GM11168 (cell line): Measurements from ENCODE around the gene NUP210.
"Not testable (repeated sequence)": the region's sequence is repeated elsewhere in the genome, so short reads cannot be mapped to it uniquely, and the experiment has no call there.

ENCODE experiments used
- in situ Hi-C: fragments of 300-500 bp; cut with MboI; formaldehyde crosslinking; loops from one replicate; pipeline ENCODE4 v1.12.0; 2022; ENCODE audit warnings: low sequenced_read_pairs; ENCODE audit not compliant: unreplicated experiment

Gene NUP210

DNA sequence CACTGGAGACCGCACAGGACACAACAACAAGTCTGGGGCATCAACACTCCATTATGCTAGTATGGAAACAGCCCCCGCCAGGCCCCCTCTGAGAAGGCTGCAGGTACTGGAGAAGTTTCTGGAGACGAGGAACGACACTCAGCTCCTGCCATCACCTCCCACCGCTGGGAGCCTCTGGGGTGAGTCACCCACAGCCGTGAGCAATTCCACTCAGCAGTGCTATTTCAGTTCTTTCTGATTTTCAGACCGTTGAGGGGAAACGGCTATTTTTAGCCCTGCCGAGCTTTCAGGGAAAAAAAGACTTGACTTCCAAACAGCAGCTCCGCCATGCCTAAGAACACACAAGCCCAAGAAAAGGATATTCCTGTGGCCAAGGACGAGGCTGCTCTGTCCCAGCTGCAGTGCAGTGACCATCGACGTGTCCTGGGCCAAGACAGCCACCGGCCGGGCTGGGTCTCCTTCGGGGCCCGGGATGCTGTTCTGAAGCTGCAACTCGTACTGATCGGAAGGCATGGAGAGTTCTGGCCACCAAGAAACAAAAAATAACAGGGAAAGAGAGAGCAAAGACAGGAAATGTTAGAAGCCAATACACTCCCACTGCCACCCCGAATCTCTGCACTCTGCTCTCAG is 40.8 kb downstream of the NUP210 start:
- in situ Hi-C loops, result no loop called here

DNA sequence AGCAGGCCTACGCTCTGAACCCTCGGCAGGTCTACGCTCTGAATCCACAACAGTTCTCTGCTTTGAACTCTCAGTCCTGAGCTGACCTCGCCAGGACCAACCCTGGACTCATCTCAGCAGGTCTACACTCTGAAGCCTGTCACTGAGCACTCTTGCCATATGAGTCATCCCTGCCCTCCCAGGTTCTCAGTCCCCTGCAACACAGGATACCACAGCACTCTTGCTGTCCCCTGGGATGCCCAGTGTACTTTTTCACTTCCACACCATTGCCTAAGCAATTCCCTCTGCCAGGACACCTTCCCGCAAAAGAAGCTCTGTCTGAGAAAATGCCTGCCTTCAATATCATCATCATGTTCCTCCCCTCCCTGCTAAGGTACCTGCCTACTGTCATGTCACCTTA is 42.0 kb downstream of the NUP210 start:
- in situ Hi-C loops, result no loop called here

DNA sequence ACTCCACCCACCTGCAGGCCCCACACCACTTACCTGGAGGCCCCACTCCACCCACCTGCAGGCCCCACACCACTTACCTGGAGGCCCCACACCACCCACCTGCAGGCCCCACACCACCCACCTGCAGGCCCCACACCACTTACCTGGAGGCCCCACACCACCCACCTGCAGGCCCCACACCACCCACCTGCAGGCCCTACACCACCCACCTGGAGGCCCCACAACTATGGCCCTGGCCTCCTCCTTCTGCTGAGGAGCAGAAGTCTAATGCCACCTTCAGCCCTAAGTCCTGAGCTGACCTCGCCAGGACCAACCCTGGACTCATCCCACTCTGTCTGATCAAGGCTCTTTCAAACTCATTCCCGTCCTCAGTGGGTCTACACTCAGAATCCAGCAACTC is 42.4 kb downstream of the NUP210 start:
- in situ Hi-C loops, result not testable (repeated sequence)

DNA sequence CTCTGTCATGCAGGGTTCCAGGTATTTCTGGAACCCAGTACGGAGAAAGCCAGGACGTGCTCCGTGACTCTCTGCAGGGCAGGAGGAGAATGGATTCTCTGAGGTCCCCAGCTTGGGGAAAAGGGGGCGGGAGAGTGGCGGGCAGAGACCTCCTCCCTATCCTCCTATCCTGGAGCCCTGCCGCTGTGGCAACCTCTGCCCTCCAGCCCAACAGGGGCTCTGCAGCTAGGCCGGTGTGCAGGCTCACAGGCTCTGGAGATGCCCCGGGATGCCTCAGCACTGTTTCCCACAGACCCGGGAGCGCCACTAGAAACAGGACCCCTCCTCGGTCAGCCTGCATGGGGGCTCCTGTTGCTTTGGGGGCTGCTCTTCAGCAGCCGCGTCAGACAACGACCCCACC is 43.1 kb downstream of the NUP210 start:
- in situ Hi-C loops, result no loop called here

DNA sequence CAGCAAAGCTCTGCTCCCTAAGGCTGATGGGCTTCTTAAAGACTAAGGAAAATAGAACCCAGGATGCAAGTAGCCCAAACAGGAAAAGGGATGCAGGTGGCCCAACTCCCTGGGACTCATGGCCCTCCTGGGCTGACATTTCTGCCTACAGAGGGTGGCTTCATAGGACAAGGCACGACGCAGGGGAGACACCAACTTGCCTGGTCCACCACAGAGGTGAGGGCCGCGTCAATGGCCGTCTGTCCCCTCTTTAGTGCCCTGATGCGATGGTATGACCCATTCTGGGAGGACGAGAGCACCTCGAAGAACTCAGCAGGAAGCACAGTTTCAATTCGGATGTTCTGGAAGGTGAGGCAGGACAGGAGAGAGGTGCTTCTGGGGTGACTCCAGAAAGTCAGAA is 44.0 kb downstream of the NUP210 start:
- in situ Hi-C loops, result no loop called here

DNA sequence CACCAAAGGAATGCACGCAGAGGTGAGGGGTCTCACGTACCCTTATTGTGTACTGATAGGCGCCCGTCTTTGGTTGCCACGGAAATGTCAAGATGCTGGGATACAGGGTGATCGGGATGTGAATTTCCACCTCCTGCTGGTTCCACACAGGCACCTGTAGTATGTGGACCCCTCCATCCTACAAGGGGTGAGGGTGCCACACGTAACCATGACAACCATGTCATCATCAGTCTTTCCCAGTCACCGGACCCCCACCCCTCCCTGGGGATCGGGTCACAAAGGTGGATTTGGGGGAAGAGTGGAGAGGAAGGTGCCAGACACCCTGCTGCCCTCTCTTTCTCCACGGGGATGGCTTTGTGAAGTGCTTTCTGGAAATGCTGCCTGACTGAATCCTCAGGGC is 44.7 kb downstream of the NUP210 start:
- in situ Hi-C loops, result no loop called here

DNA sequence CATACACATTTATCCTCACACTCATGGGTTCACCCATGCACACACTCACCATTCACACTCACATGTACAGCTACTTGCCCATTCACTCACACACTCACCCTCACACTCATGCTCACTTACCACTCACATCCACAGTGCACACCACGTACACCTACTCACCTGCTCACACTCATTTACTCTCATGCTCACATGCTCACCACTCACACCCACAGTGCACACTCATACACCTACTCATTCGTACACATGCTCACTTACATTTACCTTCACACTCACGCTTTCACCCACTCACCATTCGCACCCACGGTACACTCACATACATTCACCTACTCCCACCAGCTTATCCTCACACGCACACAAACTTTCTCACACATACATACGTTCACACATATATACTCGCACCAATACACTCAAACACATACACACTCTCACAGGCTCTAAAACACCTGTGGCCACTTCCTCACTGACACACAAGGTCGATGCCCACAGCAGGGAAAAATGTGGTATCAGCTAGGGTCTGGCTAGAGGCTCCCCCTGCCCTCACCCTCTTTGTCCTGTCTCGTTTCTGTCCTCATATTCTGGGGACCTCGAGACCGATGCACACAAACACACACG is 46.0 kb downstream of the NUP210 start:
- in situ Hi-C loops, result no loop called here

DNA sequence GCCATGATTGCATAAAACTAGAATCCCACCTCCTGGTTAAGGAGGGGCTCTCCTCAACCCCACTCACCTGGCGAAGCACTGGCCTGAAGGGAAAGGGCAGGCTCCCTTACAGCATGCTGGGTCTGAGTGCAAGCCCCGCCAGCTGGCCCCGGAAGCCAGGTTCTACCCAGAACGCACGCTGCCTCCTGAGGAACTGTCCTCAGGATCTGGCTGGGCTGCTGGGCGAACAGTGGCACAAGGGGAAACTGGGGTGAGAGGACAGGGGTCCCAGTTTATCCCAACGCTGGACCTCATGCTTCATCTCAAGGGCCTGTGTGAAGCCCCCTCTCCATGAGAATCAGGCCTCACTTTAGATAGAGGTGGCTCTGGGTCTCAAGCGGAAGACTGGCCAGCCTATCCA is 47.5 kb downstream of the NUP210 start:
- in situ Hi-C loops, result no loop called here

DNA sequence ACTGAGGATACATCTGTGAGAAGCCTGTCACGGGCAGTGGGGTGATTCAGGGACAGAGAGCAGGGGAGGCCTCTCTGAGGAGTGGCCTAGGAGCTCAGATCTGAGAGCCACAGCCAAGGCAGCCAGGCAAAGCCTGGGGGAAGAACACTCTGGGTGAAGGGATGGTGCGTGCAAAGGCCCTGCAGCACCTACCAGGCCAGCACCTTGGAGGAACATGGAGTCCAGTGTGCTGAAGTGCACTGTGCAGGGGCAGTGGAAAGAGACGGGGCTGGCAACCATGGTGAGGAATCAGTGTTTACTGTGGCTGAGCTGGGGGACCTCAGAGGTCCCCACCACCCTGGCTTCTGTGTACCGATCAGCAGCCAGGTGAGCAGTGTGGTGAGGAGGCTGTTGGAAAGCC is 48.0 kb downstream of the NUP210 start:
- in situ Hi-C loops, result no loop called here

DNA sequence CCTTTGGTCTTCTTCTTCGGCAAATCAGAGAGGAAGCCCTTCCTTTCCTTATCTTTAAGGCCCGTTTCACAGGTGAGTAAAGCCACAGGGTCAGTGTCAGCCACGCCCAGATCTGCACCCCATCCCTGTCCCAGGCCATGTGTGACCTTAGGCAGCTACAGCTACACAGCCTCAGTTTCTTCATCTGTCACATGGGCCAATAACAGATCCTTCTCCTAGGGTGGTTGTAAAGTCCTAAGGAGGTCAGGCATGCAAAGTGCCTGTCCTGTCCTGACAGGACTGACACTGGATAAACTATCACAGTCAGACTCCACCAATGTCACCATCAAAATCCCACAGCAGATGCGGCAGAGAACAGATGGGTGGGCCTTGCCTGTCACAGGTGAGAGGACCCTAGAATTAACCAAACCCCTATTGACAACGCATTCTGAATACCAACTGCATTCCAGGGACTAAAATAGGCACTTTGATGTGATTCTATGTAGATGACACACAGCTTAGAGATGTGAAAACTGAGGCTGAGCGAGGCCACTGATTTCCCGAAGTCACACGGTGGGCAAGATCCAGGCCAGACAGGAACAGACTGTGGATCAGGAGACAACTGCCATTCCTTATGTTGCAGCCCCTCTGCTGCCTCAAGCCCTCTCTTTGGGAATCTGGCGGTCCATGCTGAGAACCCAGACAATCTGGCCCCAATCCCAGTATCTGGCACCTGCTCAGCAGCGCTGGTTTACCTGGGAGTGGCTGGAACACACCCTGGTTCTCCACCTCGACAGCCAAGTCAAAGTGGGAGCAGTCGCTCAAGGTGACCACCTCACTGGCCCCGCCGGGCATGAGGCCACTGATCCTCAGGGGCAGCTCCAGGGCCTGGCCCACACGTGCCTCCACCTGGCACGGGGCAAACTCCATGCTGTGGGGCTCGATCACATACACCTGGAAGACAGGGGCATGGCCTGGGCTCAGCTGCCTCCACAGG is 48.7 kb downstream of the NUP210 start:
- in situ Hi-C loops, result no loop called here

DNA sequence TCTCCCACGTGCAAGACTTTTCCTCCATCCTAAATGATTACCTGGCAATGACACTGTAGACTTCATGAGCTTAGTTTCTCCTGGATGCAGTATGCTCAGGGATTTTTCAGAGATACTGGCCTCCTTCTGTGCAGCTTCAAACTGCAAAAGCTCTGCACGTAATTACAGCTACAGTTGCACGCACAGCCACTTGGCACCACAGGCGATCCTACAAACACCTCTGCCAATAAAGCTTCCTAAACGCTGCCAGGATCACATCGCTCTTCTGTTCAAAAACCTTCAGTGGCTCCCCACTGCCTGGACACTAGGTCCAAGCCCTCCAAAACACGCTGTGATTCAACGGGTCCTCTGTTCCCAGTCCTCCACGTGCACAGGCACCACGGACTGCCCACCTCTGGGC is 49.5 kb downstream of the NUP210 start:
- in situ Hi-C loops, result no loop called here

DNA sequence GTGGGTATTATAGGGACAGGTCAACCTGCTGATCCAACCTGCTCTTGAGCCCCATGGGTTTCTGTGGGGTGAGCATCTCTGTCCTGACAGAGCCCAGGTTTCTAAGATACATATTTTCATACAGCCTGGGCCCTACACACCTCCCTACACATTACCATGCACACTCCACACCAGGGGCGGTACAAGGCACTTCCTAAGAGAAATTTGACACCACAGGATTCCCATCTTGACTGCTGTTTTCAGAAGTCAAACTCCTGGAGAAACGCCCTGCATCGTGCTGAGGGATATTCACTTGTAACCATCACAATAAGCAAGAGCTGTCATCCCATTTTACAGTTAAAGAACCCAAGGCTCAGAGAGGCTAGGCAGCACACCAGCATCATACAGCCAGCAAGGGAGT is 50.1 kb downstream of the NUP210 start:
- in situ Hi-C loops, result no loop called here

DNA sequence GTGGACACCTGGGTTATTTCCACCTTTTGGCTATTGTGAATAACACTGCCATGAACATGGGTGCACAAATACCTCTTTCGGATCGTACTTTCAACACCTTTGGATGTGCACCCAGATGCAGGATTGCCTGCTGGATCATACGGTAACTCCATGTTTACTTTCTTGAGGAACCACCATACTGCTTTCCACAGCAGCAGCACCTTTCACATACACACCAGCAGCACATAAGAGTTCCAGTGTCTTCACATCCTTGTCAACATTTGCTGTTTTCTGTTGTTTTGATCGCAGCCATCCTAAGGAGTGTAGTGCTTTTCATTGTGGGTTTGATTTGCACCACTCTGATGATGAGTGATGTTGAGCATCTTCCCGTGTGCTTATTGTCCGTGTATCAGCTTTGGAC is 51.3 kb downstream of the NUP210 start:
- in situ Hi-C loops, result no loop called here

DNA sequence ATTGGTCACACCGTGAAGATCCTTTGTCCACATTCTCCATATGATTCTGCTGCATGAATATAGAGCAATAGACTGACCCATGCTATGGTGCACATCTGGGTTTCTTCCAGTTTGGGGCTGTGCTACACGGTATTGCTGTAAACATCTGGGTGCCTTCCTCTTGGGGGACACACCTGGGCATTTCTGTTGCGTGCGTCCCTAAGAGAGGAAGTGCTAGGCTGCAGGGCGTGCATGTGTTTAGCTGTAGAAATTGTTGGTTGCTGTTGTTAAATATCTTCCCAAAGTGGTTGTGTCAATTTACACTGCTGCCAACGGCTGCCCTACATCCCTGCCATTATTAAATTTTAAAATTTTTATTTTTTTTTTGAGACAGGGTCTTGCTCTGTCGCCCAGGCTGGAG is 52.4 kb downstream of the NUP210 start:
- in situ Hi-C loops, result no loop called here

DNA sequence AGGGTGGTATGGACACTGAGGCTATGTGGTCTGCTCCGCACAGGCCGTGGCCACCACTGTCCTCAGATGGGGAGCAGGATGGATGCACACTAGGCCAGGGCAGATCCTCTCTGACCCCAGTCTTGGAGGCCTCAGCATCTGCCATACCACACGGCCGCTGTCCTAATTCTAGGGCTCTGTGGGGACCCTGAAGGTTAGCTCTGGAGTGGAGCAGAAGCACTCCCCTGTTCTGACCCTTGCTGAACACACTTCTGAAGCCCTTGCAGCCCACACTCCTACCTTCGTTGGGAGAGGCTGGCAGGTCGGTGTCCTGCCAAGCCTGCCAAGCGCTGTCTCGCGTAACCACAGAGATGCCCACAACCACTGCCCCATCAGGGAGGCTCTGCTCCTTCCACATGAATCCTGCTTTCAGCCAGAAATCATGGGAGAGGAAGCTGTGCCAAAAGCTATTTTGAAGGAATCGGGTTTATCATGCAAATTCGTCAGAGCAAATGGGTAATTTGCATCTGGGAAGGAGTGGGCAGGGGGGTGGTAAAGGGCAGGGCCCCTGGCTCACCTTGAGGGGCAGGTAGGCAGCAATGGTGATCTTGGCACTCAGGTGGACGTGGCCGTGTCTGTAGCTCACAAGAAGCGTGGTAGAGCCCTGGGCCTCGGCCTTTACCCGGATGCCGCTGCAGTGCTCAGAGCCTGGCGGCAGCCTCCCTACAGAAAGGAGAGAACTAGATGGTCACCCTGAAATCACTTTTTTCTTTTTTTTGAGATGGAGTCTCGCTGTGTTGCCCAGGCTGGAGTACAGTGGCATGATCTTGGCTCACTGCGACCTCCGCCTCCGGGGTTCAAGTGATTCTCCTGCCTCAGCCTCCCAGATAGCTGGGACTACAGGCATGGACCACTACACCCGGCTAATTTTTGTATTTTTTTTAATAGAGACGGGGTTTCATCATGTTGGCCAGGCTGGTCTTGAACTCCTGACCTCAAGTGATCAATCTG is 54.4 kb downstream of the NUP210 start:
- in situ Hi-C loops, result no loop called here

DNA sequence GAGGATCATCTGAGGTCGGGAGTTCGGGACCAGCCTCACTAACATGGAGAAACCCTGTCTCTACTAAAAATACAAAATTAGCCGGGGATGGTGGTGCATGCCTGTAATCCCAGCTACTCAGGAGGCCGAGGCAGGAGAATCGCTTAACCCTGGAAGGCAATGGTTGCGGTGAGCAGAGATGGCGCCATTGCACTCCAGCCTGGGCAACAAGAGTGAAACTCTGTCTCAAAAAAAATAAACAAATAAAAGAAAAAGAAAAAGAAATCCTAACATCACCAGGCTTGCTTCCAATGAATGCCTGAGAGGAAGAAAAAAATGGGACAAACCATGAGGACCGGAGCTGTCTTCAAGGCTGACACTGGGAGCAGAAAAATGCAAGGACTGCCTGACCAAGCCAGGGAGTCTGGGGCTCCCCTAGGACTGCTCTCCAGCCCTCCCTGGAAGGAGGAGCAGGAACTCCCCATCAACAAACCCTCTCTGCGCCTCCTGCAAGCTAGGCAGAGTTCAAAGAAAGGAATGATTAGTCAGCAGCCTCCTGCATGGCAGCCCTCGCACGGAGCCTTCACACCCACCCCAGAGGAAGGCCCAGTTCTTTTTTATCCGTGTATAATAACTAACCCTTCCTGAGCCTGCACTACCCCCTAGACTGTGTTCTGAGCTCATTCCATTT is 55.4 kb downstream of the NUP210 start:
- in situ Hi-C loops, result no loop called here

DNA sequence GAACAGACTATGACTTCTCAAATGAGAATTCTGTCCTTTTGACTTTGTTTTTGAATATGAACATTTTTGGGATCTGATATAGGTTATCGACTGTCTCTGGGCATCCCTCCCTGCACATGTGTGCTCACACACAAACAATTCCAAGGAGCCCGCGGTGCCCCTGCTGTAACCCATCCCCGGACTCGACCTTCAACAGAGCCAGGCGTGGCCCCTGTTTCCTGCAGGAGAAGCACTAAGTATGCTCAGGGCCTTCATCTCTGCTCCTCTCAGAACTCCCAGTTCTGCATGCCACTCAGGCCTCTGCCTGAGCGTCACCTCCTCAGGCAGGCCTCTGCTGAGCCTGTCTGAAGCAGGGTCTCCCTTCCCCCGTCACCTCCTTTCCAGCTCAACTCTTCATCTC is 57.6 kb downstream of the NUP210 start:
- in situ Hi-C loops, result no loop called here

DNA sequence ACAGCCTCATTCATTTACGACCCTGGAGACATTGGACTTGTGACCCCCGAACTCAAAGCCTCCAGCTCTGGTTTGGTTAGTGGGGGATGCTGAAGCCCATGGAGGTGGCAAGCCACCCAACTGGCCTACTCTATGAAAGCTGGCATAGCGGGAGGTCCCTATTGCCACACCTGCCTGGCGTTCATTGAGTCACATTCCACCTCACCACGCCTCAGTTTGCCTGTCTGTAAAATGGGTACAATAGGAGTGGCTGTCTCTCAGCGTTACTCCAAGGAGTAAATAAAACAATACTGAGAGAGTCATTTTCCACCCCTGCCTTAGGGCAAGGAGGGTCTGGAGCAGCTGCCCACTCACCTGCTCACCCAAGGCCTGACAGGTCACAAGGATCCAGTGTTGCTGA is 60.2 kb downstream of the NUP210 start:
- in situ Hi-C loops, result no loop called here

DNA sequence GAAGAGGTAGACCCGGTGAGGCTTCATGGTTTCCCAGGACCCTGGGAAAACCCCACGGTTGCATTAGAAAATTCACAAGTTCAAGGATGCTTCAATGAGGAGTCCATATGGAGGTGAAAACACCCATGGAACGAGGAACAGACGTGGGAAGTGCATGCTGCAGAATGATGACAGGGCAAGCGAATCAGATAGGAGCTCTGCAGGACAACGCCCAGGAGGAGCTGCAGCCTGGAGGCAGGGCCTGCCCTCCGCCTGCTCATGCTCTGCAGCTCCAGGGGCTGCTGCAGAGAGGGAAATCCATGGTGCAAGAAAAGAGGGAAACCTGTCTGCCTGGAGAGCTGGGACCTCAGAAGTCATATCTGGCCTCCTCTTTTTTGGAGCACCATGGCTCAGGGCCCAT is 61.5 kb downstream of the NUP210 start:
- in situ Hi-C loops, result no loop called here

DNA sequence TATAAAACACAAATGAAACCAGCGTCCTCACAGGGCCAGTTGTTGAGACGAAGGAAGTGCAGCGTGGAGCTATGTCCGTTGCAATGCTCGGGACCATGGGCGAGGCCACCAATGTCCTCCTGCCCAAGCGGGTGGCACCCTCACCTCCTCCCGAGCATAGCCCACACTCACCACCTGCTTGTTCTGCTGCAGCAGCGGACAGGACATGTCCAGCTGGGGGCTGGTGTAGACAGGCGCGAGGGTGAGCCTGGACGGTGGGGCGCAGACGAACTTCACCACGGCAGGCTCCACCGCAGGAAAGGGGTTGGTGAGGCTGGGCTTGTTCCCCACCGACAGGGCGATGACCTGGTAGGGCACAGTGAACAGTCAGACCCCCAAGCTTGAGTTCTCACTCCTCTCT is 62.1 kb downstream of the NUP210 start:
- in situ Hi-C loops, result no loop called here
